SH-SY5Y (cell line): ENCODE measurements around the gene CRY1.

Experiments
- GATA2 ChIP-seq: IDR thresholded peaks from 2 replicates; pipeline ENCODE4 v1.6.1; 2011; ENCODE audit warnings: mild to moderate bottlenecking, low read depth, low read length
- GATA3 ChIP-seq: IDR thresholded peaks from 2 replicates; pipeline ENCODE4 v1.6.1; 2011; ENCODE audit warnings: low read depth, mild to moderate bottlenecking, low read length, moderate library complexity

DNA sequence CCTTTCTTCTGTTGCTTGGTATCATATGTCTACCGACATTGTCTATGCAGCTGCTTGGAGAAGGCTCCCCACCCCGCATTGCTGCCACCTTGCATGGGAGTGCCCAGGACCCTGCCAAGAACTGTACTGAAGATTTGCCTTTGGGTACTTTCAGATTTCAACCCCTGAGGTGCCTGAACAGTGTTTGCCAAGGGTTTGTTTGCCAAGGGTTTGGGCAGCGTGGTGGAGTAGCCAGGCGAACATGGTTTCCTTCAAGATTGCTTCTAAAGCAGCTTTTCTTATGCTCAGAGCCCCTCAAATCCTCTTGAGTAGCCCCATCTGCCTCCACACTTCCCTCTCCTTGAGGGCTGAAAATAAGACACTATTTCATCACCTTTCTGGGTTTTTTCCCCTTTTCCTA is 25.3 kb upstream of the CRY1 start:
- TF ChIP-seq GATA2 (no peak), GATA3 (no peak)
